Transverse colon (tissue), 3 donors: ENCODE measurements around the gene SYT17.

Source experiments
- CTCF ChIP-seq, 5 experiments: fragments of 200-600 bp in 3 of 5; fragments of 450-650 bp in 2 of 5; sonication (generic) in 3 of 5; IDR thresholded peaks; 1 replicate in 2 of 5; 2 replicates in 3 of 5; pipeline ENCODE4 v1.5.1; 2016 to 2017; ENCODE audit warnings: antibody characterized with exemption in 5 of 5, inconsistent platforms in 3 of 5, mild to moderate bottlenecking in 2 of 5, moderate library complexity in 1 of 5
- POLR2A ChIP-seq: fragments of 450-650 bp; IDR thresholded peaks from one replicate; pipeline ENCODE4 v1.6.1; 2016; ENCODE audit warnings: antibody characterized with exemption, mild to moderate bottlenecking, moderate library complexity

GRCh38 chr16:19180741-19181140, 12.7 kb downstream of the SYT17 start:
- no peak for TF ChIP-seq CTCF (IDR thresholded peaks at IDR 0.05)
- TF ChIP-seq POLR2A: no peak
